SKM-1 (cell line): ENCODE data around the gene MPDU1.

Experiments
- DNase-seq: peaks from one replicate; lab custom pipeline; 2025; ENCODE audit not compliant: unreplicated experiment; lab: John Stamatoyannopoulos, UW

The MPDU1 gene

DNA sequence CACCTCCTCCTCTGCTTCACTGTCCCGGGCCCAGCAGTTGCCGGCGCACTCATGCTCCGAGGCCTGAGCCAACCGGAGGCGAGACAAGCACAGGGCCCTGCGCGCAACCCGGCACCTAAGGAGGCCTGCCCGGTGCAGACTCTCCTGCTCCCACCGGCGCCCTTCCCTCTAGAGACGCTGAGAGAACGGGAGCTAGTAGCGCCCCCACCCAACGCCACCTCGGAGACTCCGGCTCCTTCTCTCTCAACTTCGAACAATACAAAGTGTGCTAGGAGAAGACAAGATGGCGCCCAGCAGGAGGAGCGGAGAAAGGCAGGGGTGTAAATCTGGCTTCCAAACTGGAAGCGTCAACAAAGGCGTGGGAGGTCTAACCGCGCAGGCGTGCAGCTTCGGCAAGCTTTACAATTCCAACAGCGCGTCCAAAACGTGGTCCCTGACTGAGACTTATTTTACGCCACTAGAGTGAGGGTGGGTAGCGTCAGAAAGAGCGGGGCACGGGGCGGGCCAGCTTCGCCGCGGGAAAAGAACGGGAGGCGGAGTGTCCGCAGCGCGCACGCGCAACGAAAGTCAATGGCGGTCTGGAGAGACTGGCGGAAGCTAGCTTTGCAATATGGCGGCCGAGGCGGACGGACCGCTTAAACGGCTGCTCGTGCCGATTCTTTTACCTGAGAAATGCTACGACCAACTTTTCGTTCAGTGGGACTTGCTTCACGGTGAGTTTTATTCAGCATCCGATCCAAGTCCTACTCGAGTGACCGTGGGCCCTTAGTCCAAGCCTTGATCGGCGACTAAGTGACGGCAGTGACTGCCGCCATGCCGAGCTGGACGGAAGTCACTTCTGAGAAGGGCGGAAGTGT is at the start of gene MPDU1:
TSS of gene MPDU1 (plus strand) at position 600 of the 857 bp plus-strand sequence. CDS start at position 611, 11 bp downstream.
- peak; percentile 74 for DNase-seq

DNA sequence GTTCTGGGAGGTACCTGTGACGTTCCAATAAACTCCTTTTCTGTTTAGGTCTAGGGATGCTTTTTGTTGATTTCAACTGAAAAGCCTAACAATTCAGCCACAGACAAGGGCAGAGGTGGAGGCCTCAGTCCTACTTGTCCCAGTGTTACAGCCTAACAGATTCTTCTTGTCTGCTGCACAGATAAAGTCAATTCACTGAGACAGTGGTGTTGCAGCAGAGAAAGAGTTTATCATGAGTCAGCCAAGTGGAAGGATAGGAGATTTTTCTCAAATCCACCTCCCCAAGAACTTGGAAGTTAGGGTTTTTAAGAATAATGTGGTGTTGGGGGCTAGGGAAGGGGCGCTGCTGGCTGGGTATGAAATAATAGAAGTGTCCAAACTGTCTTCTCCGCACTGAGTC is 45.6 kb upstream of the MPDU1 start:
- DNase-seq, result no peak

DNA sequence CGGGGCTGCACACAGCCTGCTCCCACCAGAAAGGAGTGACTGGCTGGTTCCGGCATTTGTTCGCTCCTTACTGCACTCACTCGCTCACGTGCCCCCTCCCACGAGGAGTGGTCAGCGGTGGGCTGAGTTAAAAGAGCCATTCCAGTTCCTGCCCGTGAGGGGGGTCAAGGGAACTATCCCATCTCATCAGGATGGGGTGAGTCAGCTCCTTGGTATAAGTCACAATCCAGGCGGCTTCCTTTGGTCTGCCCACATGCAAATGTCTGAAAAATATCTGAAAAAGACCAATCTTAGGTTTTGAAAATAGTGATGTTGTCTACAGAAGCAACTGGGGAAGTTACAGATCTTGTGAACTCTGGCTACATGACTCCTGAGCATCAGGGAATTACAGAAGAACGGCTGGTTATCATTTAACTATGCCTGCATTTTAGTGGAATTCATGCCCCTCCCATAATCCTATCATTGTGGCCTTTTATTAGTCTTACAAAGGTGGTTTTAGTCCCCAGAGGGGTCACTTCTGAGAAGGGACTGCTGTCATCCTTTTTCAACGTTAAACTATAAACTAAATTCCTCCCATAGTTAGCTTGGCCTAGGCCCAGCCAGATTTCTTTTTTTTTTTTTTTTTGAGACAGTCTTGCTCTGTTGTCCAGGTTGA is 44.6 kb upstream of the MPDU1 start:
- no peak for DNase-seq

DNA sequence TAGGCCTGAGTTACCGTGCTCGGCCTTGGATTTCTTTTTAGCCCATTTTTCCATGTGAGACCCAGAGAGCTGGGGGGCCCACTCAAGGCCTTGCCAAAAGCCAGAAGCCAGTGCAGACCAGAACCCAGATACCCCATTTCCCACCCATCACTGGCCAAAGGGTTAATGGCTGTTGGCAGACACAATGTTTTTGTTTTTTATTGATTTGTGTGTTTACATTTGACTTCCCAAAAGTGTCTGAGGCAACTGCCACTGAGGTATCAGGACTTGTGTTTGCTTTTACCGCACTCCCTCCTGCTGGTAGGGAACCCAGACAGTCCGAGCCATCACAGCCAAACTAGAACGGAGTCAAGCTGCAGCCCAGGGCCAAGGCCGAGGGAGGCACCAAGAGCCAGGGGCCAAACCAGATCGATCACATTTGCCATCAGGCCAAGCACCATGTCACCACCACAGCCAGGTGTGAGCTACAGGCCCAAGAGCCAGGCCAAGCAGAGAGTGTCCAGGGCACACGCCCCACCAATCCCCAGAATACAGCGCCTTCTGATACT is 42.5 kb upstream of the MPDU1 start:
- no peak for DNase-seq

DNA sequence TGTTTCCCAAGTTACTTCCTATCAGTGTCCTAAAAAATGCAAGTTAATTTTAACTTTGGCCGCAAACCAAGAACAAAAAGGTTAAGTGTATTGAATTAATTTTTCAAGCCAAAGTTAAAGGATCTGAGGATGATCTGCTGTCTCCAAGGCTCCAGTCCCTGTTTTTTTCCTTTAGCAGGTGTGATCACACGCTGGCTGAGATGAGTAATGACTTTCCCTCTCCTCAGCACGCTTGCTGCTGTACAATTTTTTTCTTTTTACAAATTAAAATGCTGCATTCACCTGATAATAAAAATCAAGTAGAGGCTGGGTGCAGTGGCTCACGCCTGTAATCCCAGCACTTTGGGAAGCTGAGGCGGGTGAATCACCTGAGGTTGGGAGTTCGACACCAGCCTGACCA is 38.7 kb upstream of the MPDU1 start:
- no peak for DNase-seq

DNA sequence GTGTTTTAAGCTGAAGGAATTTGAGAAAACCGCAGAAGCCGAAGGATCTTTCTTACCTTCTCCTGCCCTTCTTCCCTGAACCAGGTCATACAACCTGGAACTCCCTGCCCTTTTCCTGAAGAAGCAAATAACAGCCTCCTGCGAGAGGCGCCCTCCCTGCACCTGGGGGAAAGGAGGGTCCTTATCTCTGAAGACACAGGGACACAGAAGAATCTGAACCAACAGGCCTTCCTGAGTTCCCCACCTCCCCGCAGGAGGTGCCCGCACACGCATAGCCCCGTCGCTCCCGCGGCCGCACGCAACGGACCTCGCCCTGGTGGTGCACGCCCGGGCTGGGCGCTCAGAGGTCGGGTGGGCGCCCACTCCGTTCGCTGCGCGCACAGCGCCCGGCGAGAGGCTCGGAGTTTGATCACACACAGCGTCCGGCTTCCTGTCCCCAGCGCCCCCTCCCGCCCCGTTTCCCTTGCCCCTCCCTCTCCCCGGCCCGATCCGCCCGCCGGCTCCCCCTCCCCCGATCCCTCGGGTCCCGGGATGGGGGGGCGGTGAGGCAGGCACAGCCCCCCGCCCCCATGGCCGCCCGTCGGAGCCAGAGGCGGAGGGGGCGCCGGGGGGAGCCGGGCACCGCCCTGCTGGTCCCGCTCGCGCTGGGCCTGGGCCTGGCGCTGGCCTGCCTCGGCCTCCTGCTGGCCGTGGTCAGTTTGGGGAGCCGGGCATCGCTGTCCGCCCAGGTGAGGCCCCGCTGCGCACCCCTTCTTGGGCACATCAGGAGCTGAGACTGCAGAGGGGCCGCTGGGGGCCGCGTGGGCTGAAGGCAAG is 34.9 kb upstream of the MPDU1 start, which contains the start of gene TNFSF12:
TSS of gene TNFSF12 (plus strand) at position 474 of the 816 bp plus-strand sequence. CDS start at position 570, 96 bp downstream.
- no peak for DNase-seq

DNA sequence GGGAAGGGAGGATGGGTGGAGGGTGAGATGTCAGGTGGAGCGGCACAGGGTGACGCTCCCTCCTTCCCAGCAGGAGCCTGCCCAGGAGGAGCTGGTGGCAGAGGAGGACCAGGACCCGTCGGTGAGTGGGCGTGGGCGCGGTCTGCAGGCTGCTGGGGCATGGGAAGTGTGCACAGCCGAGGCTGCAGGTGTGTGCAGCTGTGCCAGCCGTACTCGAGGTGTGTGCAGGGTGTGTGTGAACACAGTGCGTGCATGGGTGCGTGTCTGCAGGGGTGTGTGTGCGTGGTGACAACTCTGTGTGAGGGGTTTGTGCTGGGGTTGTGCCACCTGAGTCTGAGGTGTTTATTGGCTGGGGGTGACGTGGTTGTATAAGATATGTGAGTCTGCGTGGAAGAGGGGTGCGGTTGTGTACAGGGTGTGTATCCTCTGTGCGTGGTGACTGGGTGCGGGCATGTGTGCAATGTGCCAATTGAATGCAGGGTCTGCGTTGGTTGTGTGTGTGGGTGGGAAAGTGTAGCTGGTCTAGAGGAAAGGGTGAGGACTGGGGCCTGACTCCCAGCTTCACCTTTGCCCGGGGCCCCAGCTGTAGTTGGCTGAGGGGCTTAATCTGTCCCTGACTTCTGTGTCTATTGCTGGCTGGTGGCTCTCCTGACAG is 34.1 kb upstream of the MPDU1 start:
- DNase-seq, result no peak

DNA sequence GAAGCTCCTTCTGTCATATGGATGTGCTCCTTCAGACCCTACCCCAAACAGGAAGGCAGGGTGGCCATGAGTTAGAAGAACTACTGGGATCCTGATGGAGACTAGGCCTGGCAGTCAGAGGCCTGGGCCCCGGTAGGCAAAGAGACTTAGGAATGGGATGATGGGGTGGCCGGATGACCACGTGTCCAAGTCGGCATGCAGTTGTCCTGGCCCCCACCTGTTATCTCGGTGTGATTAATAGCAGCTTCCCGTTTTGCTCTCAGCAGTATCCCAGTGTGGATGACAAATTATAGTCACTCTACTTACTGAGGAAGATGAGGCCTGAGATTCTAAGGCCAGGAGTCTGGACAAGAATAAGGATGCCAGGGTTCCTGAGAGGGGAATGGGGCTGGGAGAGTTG is 33.3 kb upstream of the MPDU1 start:
- no peak for DNase-seq

DNA sequence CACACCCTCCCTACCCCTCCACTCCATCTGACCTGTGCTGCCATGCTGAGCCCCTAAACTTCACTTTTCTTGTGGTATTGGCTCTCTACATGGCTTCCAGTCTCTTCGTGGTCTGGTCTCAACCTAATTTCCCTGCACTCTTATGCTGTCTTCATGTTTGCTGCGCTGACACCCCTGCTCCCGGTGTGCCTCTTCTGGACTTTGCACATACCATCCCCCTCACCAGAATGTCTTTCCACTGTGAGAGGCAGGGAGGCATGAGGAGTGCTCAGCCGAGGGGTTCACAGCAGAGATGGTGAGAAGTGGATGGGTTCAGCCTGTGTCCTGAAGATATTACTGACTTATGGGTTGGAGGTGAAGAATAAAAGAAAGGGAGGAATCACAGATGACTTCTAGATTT is 32.3 kb upstream of the MPDU1 start:
- no peak for DNase-seq

DNA sequence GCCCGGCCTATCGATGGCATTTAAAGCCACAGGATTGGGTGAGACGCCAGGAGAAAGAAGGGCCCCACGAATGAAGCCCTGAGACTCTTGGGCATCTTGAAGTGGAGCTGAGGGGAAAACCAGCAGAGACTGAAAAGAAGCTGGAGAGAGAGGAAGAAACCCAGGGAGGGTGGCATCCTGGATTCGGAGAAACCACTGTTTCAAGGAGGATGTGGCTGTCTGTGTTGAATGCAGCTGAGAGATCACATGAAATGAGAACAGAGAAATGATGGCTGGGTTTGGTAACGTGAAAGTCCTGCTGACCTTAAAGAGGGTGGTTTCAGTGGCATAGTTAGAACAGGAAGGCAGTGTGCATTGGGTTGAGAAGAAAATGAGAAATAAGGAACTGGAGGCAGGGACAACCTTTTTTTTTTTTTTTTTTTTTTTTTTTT is 31.0 kb upstream of the MPDU1 start:
- peak; percentile 36 for DNase-seq

DNA sequence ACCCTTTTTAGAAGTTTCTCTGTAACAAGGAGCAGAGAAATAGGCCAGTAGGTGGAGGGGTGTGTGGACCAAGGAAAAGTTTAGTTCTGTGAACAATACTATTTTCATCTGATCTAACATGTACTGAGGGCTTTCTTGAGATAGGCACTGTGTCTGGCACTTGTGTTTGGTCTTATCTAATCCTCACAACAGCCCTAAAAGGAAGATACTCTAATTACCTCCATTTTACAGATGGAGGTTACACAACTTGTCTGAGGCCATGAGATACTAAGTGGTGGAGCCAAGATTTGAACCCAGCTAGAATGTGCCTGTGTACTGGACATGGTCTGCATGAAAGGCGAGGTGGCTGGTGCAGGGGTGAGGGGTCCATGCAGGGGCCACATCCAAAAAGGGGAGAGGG is 30.3 kb upstream of the MPDU1 start:
- no peak for DNase-seq

DNA sequence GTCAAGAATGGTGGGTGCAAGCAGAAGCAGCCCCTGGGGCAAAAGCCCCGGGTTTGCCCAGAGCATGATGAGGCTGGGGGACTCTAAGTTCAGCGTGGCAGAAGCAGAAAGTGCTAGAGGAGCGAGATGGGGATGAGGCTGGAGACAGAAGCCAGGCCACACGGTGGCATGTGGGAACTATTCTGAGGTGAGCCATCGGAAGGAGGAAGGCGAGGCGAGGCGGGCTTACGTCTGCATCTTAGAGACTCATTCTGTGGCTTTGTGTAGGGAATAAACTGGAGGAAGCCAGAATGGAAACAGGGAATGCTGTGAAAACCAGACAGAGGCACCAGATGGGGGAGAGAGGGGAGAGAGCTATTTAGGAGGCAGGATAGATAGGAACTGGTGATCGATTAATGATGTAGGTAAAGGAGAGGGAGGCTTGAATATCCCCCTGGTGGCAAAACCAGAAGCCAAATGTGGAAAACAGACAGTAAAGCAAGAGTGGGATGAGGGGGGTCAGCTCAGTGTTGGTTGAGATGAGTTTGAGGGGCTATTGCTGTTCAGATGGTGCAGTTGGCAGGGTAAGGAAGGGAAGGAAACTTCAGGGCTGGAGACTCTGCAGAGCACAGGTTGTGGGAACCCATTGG is 28.2 kb upstream of the MPDU1 start:
- no peak for DNase-seq

DNA sequence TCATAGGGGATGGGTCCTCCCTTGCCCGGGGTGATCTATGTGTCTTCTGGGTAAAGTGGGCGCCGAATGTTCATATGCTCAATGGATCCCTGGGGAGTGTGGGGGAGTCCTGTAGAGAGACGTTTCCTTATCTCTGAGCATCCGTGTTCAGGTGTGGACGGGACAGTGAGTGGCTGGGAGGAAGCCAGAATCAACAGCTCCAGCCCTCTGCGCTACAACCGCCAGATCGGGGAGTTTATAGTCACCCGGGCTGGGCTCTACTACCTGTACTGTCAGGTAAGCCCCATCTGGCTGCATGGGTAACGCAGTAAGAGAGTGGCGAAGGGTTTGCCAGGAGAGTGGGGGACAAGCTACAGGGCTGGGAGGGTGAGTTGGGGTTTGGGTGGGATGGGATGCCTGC is 27.0 kb upstream of the MPDU1 start:
- DNase-seq, result no peak

DNA sequence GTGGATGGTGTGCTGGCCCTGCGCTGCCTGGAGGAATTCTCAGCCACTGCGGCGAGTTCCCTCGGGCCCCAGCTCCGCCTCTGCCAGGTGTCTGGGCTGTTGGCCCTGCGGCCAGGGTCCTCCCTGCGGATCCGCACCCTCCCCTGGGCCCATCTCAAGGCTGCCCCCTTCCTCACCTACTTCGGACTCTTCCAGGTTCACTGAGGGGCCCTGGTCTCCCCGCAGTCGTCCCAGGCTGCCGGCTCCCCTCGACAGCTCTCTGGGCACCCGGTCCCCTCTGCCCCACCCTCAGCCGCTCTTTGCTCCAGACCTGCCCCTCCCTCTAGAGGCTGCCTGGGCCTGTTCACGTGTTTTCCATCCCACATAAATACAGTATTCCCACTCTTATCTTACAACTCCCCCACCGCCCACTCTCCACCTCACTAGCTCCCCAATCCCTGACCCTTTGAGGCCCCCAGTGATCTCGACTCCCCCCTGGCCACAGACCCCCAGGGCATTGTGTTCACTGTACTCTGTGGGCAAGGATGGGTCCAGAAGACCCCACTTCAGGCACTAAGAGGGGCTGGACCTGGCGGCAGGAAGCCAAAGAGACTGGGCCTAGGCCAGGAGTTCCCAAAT is 26.4 kb upstream of the MPDU1 start:
- no peak for DNase-seq

DNA sequence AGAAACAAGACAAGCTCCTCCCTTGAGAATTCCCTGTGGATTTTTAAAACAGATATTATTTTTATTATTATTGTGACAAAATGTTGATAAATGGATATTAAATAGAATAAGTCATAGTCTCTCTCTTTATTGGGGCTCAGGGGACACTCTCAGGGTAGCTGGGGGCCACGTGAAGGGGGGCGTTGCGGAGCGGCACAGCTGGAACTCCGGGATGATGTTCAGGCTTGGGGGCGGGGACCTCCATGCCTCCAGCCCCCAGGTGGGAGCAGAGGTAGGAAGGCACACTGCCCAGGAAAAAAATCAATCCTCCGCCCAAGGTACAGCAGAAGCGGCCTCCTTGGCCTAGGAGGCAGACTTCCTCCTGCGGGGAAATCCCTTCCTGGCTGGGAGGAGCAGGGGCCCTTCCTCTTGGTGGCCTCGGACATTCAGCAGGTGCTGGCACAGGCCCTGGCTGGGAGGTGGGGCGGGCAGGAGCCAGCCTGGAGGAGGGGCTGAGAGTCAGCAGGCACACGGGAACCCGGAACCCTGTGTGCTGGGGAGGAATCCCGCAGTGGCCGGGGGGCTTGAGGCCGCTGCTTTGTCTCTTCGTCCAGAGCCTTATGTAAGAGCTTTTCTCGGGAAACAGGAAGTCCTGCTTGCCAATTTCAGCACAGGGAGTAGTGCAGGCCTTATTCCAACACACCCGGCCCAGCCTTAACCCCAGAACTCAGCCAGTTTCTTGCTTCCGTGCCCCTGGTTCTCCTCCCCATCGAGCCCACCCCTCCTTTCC is 25.7 kb upstream of the MPDU1 start:
- peak; percentile 31 for DNase-seq

DNA sequence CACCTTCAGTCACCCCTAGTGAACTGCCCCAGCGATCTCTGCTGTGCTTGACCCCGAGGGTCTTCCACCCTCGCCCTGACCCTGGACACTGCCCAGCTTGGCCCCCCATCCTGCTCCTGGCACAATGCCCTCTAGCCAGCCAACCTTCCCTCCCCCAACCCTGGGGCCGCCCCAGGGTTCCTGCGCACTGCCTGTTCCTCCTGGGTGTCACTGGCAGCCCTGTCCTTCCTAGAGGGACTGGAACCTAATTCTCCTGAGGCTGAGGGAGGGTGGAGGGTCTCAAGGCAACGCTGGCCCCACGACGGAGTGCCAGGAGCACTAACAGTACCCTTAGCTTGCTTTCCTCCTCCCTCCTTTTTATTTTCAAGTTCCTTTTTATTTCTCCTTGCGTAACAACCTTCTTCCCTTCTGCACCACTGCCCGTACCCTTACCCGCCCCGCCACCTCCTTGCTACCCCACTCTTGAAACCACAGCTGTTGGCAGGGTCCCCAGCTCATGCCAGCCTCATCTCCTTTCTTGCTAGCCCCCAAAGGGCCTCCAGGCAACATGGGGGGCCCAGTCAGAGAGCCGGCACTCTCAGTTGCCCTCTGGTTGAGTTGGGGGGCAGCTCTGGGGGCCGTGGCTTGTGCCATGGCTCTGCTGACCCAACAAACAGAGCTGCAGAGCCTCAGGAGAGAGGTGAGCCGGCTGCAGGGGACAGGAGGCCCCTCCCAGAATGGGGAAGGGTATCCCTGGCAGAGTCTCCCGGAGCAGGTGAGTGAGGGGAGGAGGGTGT is 24.9 kb upstream of the MPDU1 start, which contains the start of gene TNFSF13:
TSS of gene TNFSF13 (plus strand) at position 207 of the 776 bp plus-strand sequence. CDS start at position 497, 290 bp downstream.
- DNase-seq, result peak; percentile 27

DNA sequence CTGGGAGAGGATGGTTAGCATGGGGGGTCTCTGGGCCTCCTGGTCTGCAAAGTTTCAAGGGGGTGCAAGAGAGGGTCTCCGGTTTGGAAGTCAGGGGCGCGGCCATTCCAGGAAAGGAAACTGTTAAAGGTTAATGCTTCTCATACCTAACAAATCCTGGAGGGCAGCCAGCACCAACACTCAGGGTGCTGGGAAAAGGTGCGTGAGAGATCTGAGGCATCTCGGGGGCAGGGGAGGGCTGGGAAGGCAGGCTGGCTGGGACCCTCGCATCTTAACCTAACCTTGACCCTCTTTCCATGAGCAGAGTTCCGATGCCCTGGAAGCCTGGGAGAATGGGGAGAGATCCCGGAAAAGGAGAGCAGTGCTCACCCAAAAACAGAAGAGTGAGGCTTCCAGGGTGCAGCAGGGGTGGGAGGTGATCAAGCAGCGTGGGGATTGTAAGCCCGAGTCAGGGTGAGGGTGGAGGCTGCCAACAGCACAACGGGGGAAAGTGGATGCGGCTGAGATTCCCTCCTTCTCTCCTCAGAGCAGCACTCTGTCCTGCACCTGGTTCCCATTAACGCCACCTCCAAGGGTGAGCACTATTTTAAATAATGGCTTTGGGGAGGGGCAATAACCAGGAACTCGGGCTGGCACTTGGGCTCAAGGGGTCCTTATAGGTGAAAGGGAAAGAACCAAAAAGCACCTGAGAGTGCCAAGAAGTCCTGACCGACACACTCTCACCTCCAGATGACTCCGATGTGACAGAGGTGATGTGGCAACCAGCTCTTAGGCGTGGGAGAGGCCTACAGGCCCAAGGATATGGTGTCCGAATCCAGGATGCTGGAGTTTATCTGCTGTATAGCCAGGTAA is 24.1 kb upstream of the MPDU1 start:
- DNase-seq, result no peak
